SK-N-SH (cell line): Measurements from ENCODE around the gene THSD7B. TPM values are rescaled to one million over a fixed set of nuclear protein-coding genes. Genes with fewer than 3 reads are reported as not detected.

Experiments
- CTCF ChIA-PET: fragments of 300-600, 350-600 bp; formaldehyde crosslinking; extraction: SDS; loops from one replicate; lab custom pipeline; 2021; lab: Yijun Ruan, JAX
- POLR2A ChIA-PET: fragments of 350-600 bp; sonication (Branson Sonifier 250); formaldehyde crosslinking; extraction: SDS; loops from one replicate; lab custom pipeline; 2020; ENCODE audit warnings: antibody characterized with exemption, inconsistent platforms; lab: Yijun Ruan, JAX
- DNase-seq: peaks from one replicate; pipeline ENCODE4 v3.0.0; 2012
- H2AFZ ChIP-seq: fragments of 200-600 bp; sonication (generic); 2 replicates; pipeline ENCODE4 v1.8.1; 2016; ENCODE audit warnings: antibody characterized with exemption, mild to moderate bottlenecking, low read depth
- H3F3A ChIP-seq: fragments of 200-600 bp; sonication (generic); replicated peaks from 2 replicates; pipeline ENCODE3; 2016; ENCODE audit warnings: antibody characterized with exemption, mild to moderate bottlenecking; ENCODE audit not compliant: insufficient read depth
- H3K27ac ChIP-seq, 2 experiments: fragments of 200-500 bp in 1 of 2; fragments of 200-600 bp in 1 of 2; sonication (Bioruptor generic) in 1 of 2; sonication (generic), shearing (Covaris generic) in 1 of 2; 2 replicates each; pipeline versions ENCODE4 v1.5.1 to v1.6.1; 2014 to 2016; ENCODE audit warnings: low read depth in 2 of 2, inconsistent platforms in 1 of 2, low read length in 1 of 2, mild to moderate bottlenecking in 1 of 2, mixed read lengths in 1 of 2
- H3K27me3 ChIP-seq: fragments of 200-600 bp; sonication (generic), shearing (Covaris generic); 2 replicates; pipeline ENCODE4 v1.6.1; 2016; ENCODE audit warnings: mixed run types; ENCODE audit not compliant: insufficient read depth
- H3K36me3 ChIP-seq, 2 experiments: fragments of 200-500 bp in 1 of 2; fragments of 200-600 bp in 1 of 2; sonication (Bioruptor generic) in 1 of 2; sonication (generic) in 1 of 2; replicated peaks in 1 of 2; 2 replicates each; pipeline versions ENCODE3 to v1.5.1; 2014 to 2016; ENCODE audit warnings: low read length in 1 of 2, mild to moderate bottlenecking in 1 of 2; ENCODE audit not compliant: insufficient read depth in 2 of 2, control insufficient read depth in 1 of 2
- H3K4me1 ChIP-seq, 2 experiments: fragments of 200-500 bp in 1 of 2; fragments of 200-600 bp in 1 of 2; sonication (Bioruptor generic) in 1 of 2; sonication (generic), shearing (Covaris generic) in 1 of 2; 2 replicates each; pipeline versions ENCODE4 v1.5.1 to v1.6.1; 2014 to 2016; ENCODE audit warnings: low read depth in 1 of 2, low read length in 1 of 2, mixed run types in 1 of 2; ENCODE audit not compliant: insufficient read depth in 2 of 2, control insufficient read depth in 1 of 2
- H3K4me2 ChIP-seq: fragments of 200-600 bp; sonication (generic), shearing (Covaris generic); 2 replicates; pipeline ENCODE4 v1.6.1; 2017; ENCODE audit warnings: mixed run types
- H3K4me3 ChIP-seq, 2 experiments: fragments of 200-500 bp in 1 of 2; fragments of 200-600 bp in 1 of 2; sonication (Bioruptor generic) in 1 of 2; sonication (generic), shearing (Covaris generic) in 1 of 2; 2 replicates each; pipeline versions ENCODE4 v1.5.1 to v1.8.1; 2014 to 2016; ENCODE audit warnings: low read depth in 2 of 2, inconsistent platforms in 1 of 2, low read length in 1 of 2, mild to moderate bottlenecking in 1 of 2, mixed read lengths in 1 of 2, moderate library complexity in 1 of 2
- H3K79me2 ChIP-seq: fragments of 200-600 bp; sonication (generic); 2 replicates; pipeline ENCODE4 v1.8.1; 2017; ENCODE audit warnings: mild to moderate bottlenecking; ENCODE audit not compliant: insufficient read depth
- H3K9ac ChIP-seq: fragments of 200-600 bp; sonication (generic); 2 replicates; pipeline ENCODE4 v1.6.1; 2017; ENCODE audit warnings: mixed run types
- H3K9me2 ChIP-seq: fragments of 200-600 bp; sonication (generic); 2 replicates; pipeline ENCODE4 v1.6.1; 2017; ENCODE audit warnings: mixed run types
- H3K9me3 ChIP-seq: fragments of 200-600 bp; sonication (generic); 2 replicates; pipeline ENCODE4 v1.6.1; 2017; ENCODE audit warnings: mixed run types, mild to moderate bottlenecking, moderate library complexity
- H4K20me1 ChIP-seq: fragments of 200-600 bp; sonication (generic); 2 replicates; pipeline ENCODE4 v1.6.1; 2017; ENCODE audit warnings: mild to moderate bottlenecking, mixed run types; ENCODE audit not compliant: insufficient read depth
- CHD2 ChIP-seq: fragments of 150-350 bp; IDR thresholded peaks from 2 replicates; pipeline ENCODE4 v1.6.1; 2018; ENCODE audit warnings: low read length; ENCODE audit not compliant: partially characterized antibody
- CTCF ChIP-seq: fragments of 200-600 bp; sonication (generic); IDR thresholded peaks from 2 replicates; pipeline ENCODE4 v1.6.1; 2017; ENCODE audit warnings: antibody characterized with exemption, mild to moderate bottlenecking, moderate library complexity
- ELF1 ChIP-seq: IDR thresholded peaks from 2 replicates; pipeline ENCODE4 v1.4.0; 2012
- GABPA ChIP-seq: IDR thresholded peaks from 2 replicates; pipeline ENCODE4 v1.4.0; 2012; ENCODE audit warnings: low read depth, mild to moderate bottlenecking
- GATA2 ChIP-seq: sonication (generic); formaldehyde crosslinking; IDR thresholded peaks from 2 replicates; pipeline ENCODE4 v1.5.0; 2020; ENCODE audit warnings: mild to moderate bottlenecking, missing genetic modification reagents
- IRF3 ChIP-seq: fragments of 150-350 bp; IDR thresholded peaks from 2 replicates; pipeline ENCODE4 v1.6.1; 2016; ENCODE audit warnings: mild to moderate bottlenecking, low read depth, low read length
- JUND ChIP-seq: IDR thresholded peaks from 2 replicates; pipeline ENCODE4 v1.4.0; 2012
- MEF2A ChIP-seq: IDR thresholded peaks from 2 replicates; pipeline ENCODE4 v1.4.0; 2012; ENCODE audit warnings: low read depth, borderline replicate concordance
- NFIC ChIP-seq: IDR thresholded peaks from 2 replicates; pipeline ENCODE4 v1.4.0; 2012; ENCODE audit warnings: borderline replicate concordance
- NRF1 ChIP-seq: IDR thresholded peaks from 2 replicates; pipeline ENCODE4 v1.6.1; 2012; ENCODE audit warnings: low read depth, mild to moderate bottlenecking, low read length
- PBX3 ChIP-seq: IDR thresholded peaks from 2 replicates; pipeline ENCODE4; 2012
- POLR2AphosphoS5 ChIP-seq: IDR thresholded peaks from 2 replicates; pipeline ENCODE4 v1.6.1; 2012; ENCODE audit warnings: low read depth, low read length
- SIN3A ChIP-seq: IDR thresholded peaks from 2 replicates; pipeline ENCODE4 v1.6.1; 2012; ENCODE audit warnings: low read depth, mild to moderate bottlenecking, low read length, moderate library complexity, borderline replicate concordance
- YY1 ChIP-seq: IDR thresholded peaks from 2 replicates; pipeline ENCODE4 v1.4.0; 2012; ENCODE audit warnings: low read depth, mild to moderate bottlenecking
- ZBTB33 ChIP-seq: IDR thresholded peaks from 2 replicates; pipeline ENCODE4 v1.4.0; 2012; ENCODE audit warnings: low read depth, borderline replicate concordance
- WGBS: methylation state at CpG from one replicate; pipeline ENCODE4 v1.1.6; 2017; ENCODE audit warnings: low lambda C conversion rate; 5-methylcytosine and 5-hydroxymethylcytosine counted together
- polyA plus RNA-seq, 3 experiments: library from polyadenylated mRNA; depleted of rRNA; stranded (reverse); fragments of >200 nt; gene quantifications; 2 replicates each; pipeline ENCODE4 v1.2.3, GENCODE V29; 2012

THSD7B gene
- polyA plus RNA-seq, 1 of the 3 experiments (the other 2 are of a cell fraction) = not detected

GRCh38 chr2:136863468-136863867 lies 98.1 kb downstream of the THSD7B start:
- Histone ChIP-seq H3K27ac (no peak overlapping the region; a peak in 1 of 4 replicates), H3K79me2 (no peaks in the 10 kb centered on the region), H3K9me2 (no peaks in the 10 kb centered on the region), H3K4me3 (no peak overlapping the region), H3K9ac (no peak overlapping the region), H3K27me3 (no peaks in the 10 kb centered on the region), H2AFZ (no peak overlapping the region), H3K36me3 (no peaks in the 10 kb centered on the region), H3K4me2 (no peak overlapping the region), H3K9me3 (no peaks in the 10 kb centered on the region), H3K4me1 (no peaks in the 10 kb centered on the region; a peak in 1 of 4 replicates), H3F3A (no peaks in the 10 kb centered on the region), H4K20me1 (no peaks in the 10 kb centered on the region)
- ChIA-PET POLR2A (no interaction called here), CTCF (interaction anchor here (0.8 to 0.9 kb wide), 2 partner anchors 11 to 440 kb away, joined by 3 read pairs; no protein-coding TSS in a partner anchor)
- DNase-seq = no peak
- WGBS = 38% methylated on average over 6 of the region's 6 CpGs
- TF ChIP-seq POLR2AphosphoS5 = no peak

GRCh38 chr2:136863874-136864273 lies 98.5 kb downstream of the THSD7B start:
- Histone ChIP-seq H3K9me2 (no peaks in the 10 kb centered on the region), H3K79me2 (no peaks in the 10 kb centered on the region), H3K4me3 (no peak overlapping the region), H3K27ac (peak overlapping the region in 1 of 2 experiments; percentile 39; a peak in 1 of 4 replicates), H3K4me2 (no peak overlapping the region), H3F3A (no peaks in the 10 kb centered on the region), H3K4me1 (no peaks in the 10 kb centered on the region; a peak in 1 of 4 replicates), H3K27me3 (no peaks in the 10 kb centered on the region), H4K20me1 (no peaks in the 10 kb centered on the region), H3K9ac (no peak overlapping the region), H3K9me3 (no peaks in the 10 kb centered on the region), H2AFZ (no peak overlapping the region), H3K36me3 (no peaks in the 10 kb centered on the region)
- DNase-seq = peak; percentile 36
- no peak for TF ChIP-seq YY1
- TF ChIP-seq GATA2 (CRISPR knock-in tag) = 0 out of 2 replicates have a peak, but pooled peaks have one; percentile 21
- no peak for TF ChIP-seq JUND
- ChIA-PET CTCF (interaction anchor here (0.8 to 1.5 kb wide), 3 partner anchors 11 to 440 kb away, joined by 3 read pairs; no protein-coding TSS in a partner anchor), POLR2A (no interaction called here)
- WGBS = 20% methylated on average over 4 of the region's 4 CpGs

GRCh38 chr2:136871424-136871823 lies 106.1 kb downstream of the THSD7B start:
- H3K36me3 ChIP-seq = no peaks in the 10 kb centered on the region
- no peak overlapping the region for H3K9ac ChIP-seq
- H2AFZ ChIP-seq = no peak overlapping the region
- TF ChIP-seq CTCF (no peak), NFIC (no peak), PBX3 (no peak), MEF2A (no peak), SIN3A (no peak), IRF3 (no peak), NRF1 (no peak), ZBTB33 (no peak), ELF1 (no peak), CHD2 (no peak), POLR2AphosphoS5 (no peak), GABPA (no peak), JUND (no peak)
- CTCF ChIA-PET = no interaction called here
- H3K9me2 ChIP-seq = no peaks in the 10 kb centered on the region
- H3K27ac ChIP-seq = no peak overlapping the region
- DNase-seq = no peak
- H3K79me2 ChIP-seq = no peaks in the 10 kb centered on the region
- 86% methylated on average over 1 of the region's 1 CpG for WGBS
- H3K4me3 ChIP-seq = no peak overlapping the region
- no peaks in the 10 kb centered on the region for H4K20me1 ChIP-seq
- H3K4me1 ChIP-seq = no peaks in the 10 kb centered on the region
- H3K9me3 ChIP-seq = no peaks in the 10 kb centered on the region
- POLR2A ChIA-PET = no interaction called here
- H3F3A ChIP-seq = no peaks in the 10 kb centered on the region
- H3K27me3 ChIP-seq = no peaks in the 10 kb centered on the region
- no peak overlapping the region for H3K4me2 ChIP-seq
